IMR-90 (cell line): ENCODE measurements around the gene SYNRG. TPM values are rescaled to one million over a fixed set of nuclear protein-coding genes. Genes with fewer than 3 reads are reported as not detected.

Experiments
- ATAC-seq: fragments of 200-7000 bp; cut with Tn5 transposase; 2 replicates; pipeline ENCODE4 v1.9.1; 2020; ENCODE audit warnings: low read depth, mild to moderate bottlenecking, moderate library complexity
- BruUV-seq: library from RNA; stranded (reverse); fragments of 400-500 nt; replicated peaks from 2 replicates; lab custom pipeline; 2021; lab: Mats Ljungman, UMichigan
- CTCF ChIA-PET: fragments of 300-600 bp; formaldehyde crosslinking; extraction: SDS; loops from one replicate; lab custom pipeline; 2021; ENCODE audit warnings: antibody characterized with exemption; lab: Yijun Ruan, JAX
- POLR2A ChIA-PET: fragments of 300-600 bp; sonication (Branson Sonifier 250); formaldehyde crosslinking; loops from one replicate; lab custom pipeline; 2022; ENCODE audit warnings: antibody characterized with exemption; ENCODE audit not compliant: unreplicated experiment; lab: Charles Lee
- DNase-seq: peaks from one replicate; pipeline ENCODE4 v3.0.0; 2013
- H2AFZ ChIP-seq: replicated peaks from 2 replicates; pipeline ENCODE3; 2013; ENCODE audit warnings: low read length, mild to moderate bottlenecking; ENCODE audit not compliant: poor library complexity
- H2AK5ac ChIP-seq: 2 replicates; pipeline ENCODE4 v1.6.1; 2013; ENCODE audit warnings: low read depth, low read length, inconsistent platforms
- H2AK9ac ChIP-seq: replicated peaks from 2 replicates; pipeline ENCODE3; 2013; ENCODE audit warnings: mild to moderate bottlenecking, low read depth, low read length, moderate library complexity; ENCODE audit not compliant: poor library complexity
- H2BK120ac ChIP-seq: 2 replicates; pipeline ENCODE4 v1.6.1; 2013; ENCODE audit warnings: low read depth, low read length, inconsistent platforms
- H2BK15ac ChIP-seq: 3 replicates; pipeline ENCODE4 v1.6.1; 2013; ENCODE audit warnings: low read depth, low read length, inconsistent platforms
- H2BK20ac ChIP-seq: 2 replicates; pipeline ENCODE4 v1.6.1; 2013; ENCODE audit warnings: low read depth, mild to moderate bottlenecking, inconsistent platforms, low read length, moderate library complexity
- H2BK5ac ChIP-seq: 2 replicates; pipeline ENCODE4 v1.6.1; 2013; ENCODE audit warnings: mild to moderate bottlenecking, low read depth, low read length, inconsistent platforms; ENCODE audit not compliant: poor library complexity, severe bottlenecking
- H3K14ac ChIP-seq: replicated peaks from 2 replicates; pipeline ENCODE4 v1.6.1; 2013; ENCODE audit warnings: low read depth, low read length, inconsistent platforms
- H3K18ac ChIP-seq: 2 replicates; pipeline ENCODE4 v1.6.1; 2013; ENCODE audit warnings: low read depth, low read length, control low read depth
- H3K23ac ChIP-seq: 2 replicates; pipeline ENCODE4 v1.6.1; 2013; ENCODE audit warnings: low read depth, low read length, inconsistent platforms
- H3K27ac ChIP-seq: 2 replicates; pipeline ENCODE4 v1.5.1; 2013; ENCODE audit warnings: mild to moderate bottlenecking, control low read depth, low read length; ENCODE audit not compliant: insufficient read depth
- H3K27me3 ChIP-seq: 2 replicates; pipeline ENCODE4 v1.6.1; 2013; ENCODE audit warnings: low read length; ENCODE audit not compliant: control insufficient read depth, insufficient read depth
- H3K36me3 ChIP-seq: 2 replicates; pipeline ENCODE4 v1.6.1; 2013; ENCODE audit warnings: low read length, mixed read lengths; ENCODE audit not compliant: control insufficient read depth, insufficient read depth
- H3K4ac ChIP-seq: 2 replicates; pipeline ENCODE4 v1.6.1; 2013; ENCODE audit warnings: low read depth, low read length, inconsistent platforms
- H3K4me1 ChIP-seq: 2 replicates; pipeline ENCODE4 v1.6.1; 2013; ENCODE audit warnings: low read length, mixed read lengths; ENCODE audit not compliant: control insufficient read depth, insufficient read depth
- H3K4me2 ChIP-seq: 2 replicates; pipeline ENCODE4 v1.6.1; 2013; ENCODE audit warnings: low read depth, mild to moderate bottlenecking, control low read depth, low read length, moderate library complexity
- H3K4me3 ChIP-seq: 2 replicates; pipeline ENCODE4 v1.5.1; 2013; ENCODE audit warnings: low read depth, mild to moderate bottlenecking, control low read depth, low read length, moderate library complexity; ENCODE audit not compliant: insufficient read depth
- H3K56ac ChIP-seq: 2 replicates; pipeline ENCODE4 v1.6.1; 2013; ENCODE audit warnings: low read length, inconsistent platforms; ENCODE audit not compliant: insufficient read depth; ENCODE audit errors: extremely low read depth
- H3K79me1 ChIP-seq, 2 experiments: 2 replicates each; pipeline ENCODE4 v1.6.1; 2013; ENCODE audit warnings: low read length in 2 of 2, inconsistent platforms in 1 of 2, low read depth in 1 of 2
- H3K9ac ChIP-seq: 2 replicates; pipeline ENCODE4 v1.6.1; 2013; ENCODE audit warnings: low read depth, low read length, control low read depth
- H3K9me1 ChIP-seq: 2 replicates; pipeline ENCODE4 v1.6.1; 2013; ENCODE audit warnings: low read length, inconsistent platforms; ENCODE audit not compliant: insufficient read depth
- H3K9me3 ChIP-seq: 2 replicates; pipeline ENCODE4 v1.6.1; 2013; ENCODE audit warnings: low read length; ENCODE audit not compliant: control insufficient read depth, insufficient read depth
- H4K20me1 ChIP-seq: 2 replicates; pipeline ENCODE4 v1.6.1; 2013; ENCODE audit warnings: low read length, inconsistent platforms; ENCODE audit not compliant: insufficient read depth
- H4K5ac ChIP-seq: 2 replicates; pipeline ENCODE4 v1.6.1; 2013; ENCODE audit warnings: mild to moderate bottlenecking, low read depth, low read length, control low read depth
- H4K8ac ChIP-seq, 2 experiments: 2 replicates each; pipeline ENCODE4 v1.6.1; 2013; ENCODE audit warnings: low read depth in 2 of 2, low read length in 2 of 2, control low read depth in 1 of 2, inconsistent platforms in 1 of 2
- H4K91ac ChIP-seq: 2 replicates; pipeline ENCODE4 v1.6.1; 2013; ENCODE audit warnings: low read depth, low read length, inconsistent platforms; ENCODE audit not compliant: insufficient read depth
- FOS ChIP-seq: fragments of 150-350 bp; IDR thresholded peaks from 2 replicates; pipeline ENCODE4 v1.6.1; 2016; ENCODE audit warnings: low read depth, low read length
- MAFK ChIP-seq: IDR thresholded peaks from 2 replicates; pipeline ENCODE4 v1.6.1; 2012; ENCODE audit warnings: low read depth, low read length, improper control_type of control experiment
- WGBS, 2 experiments: methylation state at CpG; one replicate each; pipeline versions ENCODE4 v1.1.5 to v1.1.7; 2013; ENCODE audit warnings: missing lambda C conversion rate in 2 of 2; ENCODE audit not compliant: insufficient read length in 1 of 2; ENCODE audit errors: extremely low coverage in 2 of 2; 5-methylcytosine and 5-hydroxymethylcytosine counted together
- dilution Hi-C: fragments of 300-500 bp; cut with HindIII; formaldehyde crosslinking; loops from one replicate; pipeline ENCODE4 v1.14.3; 2018; ENCODE audit warnings: low sequenced_read_pairs; ENCODE audit not compliant: unreplicated experiment
- in situ Hi-C: fragments of 300-500 bp; cut with MboI; formaldehyde crosslinking; loops from 3 replicates; pipeline ENCODE4 v1.14.3; 2019; ENCODE audit warnings: low sequenced_read_pairs, inconsistent platforms, mixed read lengths
- intact Hi-C: fragments of 100-400 bp; cut with micrococcal nuclease; formaldehyde crosslinking; loops from 2 replicates; pipeline ENCODE4 v1.10.0; 2022
- polyA plus RNA-seq, 3 experiments: library from polyadenylated mRNA; depleted of rRNA; stranded (reverse); fragments of >200 nt; gene quantifications; 2 replicates each; pipeline ENCODE4 v1.2.3, GENCODE V29; 2012; ENCODE audit warnings: low replicate concordance in 1 of 3
- total RNA-seq: library from RNA; depleted of rRNA; stranded (reverse); fragments of >200 nt; gene quantifications from 2 replicates; pipeline ENCODE4 v1.2.3, GENCODE V29; 2012

The SYNRG gene
- total and polyA plus RNA-seq, 2 of the 4 experiments (the other 2 are of a cell fraction), result 11.7 to 15.2 TPM

GRCh38 chr17:37571674-37572073 is 37.5 kb downstream of the SYNRG start:
- intact Hi-C loops (no loop called here), in situ Hi-C loops (no loop called here), dilution Hi-C loops (no loop called here)
- TF ChIP-seq MAFK, result no peak
- TF ChIP-seq FOS, result no peak
- Histone ChIP-seq H3K9me1 (no peaks in the 10 kb centered on the region), H3K23ac (no peak overlapping the region), H3K27ac (no peak overlapping the region), H3K14ac (no peak overlapping the region), H3K36me3 (peaks cover 35% of the 10 kb centered on the region), H3K27me3 (no peaks in the 10 kb centered on the region), H2BK120ac (no peak overlapping the region), H3K4ac (no peak overlapping the region), H3K4me1 (no peaks in the 10 kb centered on the region), H2BK5ac (no peak overlapping the region), H3K4me3 (no peak overlapping the region), H2BK15ac (no peak overlapping the region), H3K79me1 (peaks cover 3 to 7% of the 10 kb centered on the region in 2 experiments; a peak in 2 of 4 replicates), H4K91ac (no peak overlapping the region), H2AK5ac (no peak overlapping the region), H3K56ac (no peak overlapping the region), H3K18ac (no peak overlapping the region), H4K8ac (no peak overlapping the region), H4K20me1 (no peaks in the 10 kb centered on the region; the same call in 1 of the 2 replicates), H4K5ac (no peak overlapping the region), H2AK9ac (no peak overlapping the region), H3K4me2 (no peak overlapping the region), H3K9ac (no peak overlapping the region), H2BK20ac (no peak overlapping the region), H3K9me3 (no peaks in the 10 kb centered on the region), H2AFZ (no peak overlapping the region)
- peak; percentile 32 for DNase-seq
- BruUV-seq, result no TSS peak
- ATAC-seq, result no peak
- ChIA-PET POLR2A (no interaction called here), CTCF (no interaction called here)
- 80% methylated on average over 1 of the region's 3 CpGs; no CpG with 5 or more reads in 1 of the 2 experiments for WGBS, 2 experiments
